ENCODE measurements around the gene TNFRSF12A. TPM values are rescaled to one million over a fixed set of nuclear protein-coding genes. Genes with fewer than 3 reads are reported as not detected.

TNFRSF12A gene
- total and polyA plus RNA-seq, 2 of the 13 experiments (the other 11 are each of a cell fraction or from before 2014, with no cell fraction given), result 61.9 to 66.0 TPM

DNA sequence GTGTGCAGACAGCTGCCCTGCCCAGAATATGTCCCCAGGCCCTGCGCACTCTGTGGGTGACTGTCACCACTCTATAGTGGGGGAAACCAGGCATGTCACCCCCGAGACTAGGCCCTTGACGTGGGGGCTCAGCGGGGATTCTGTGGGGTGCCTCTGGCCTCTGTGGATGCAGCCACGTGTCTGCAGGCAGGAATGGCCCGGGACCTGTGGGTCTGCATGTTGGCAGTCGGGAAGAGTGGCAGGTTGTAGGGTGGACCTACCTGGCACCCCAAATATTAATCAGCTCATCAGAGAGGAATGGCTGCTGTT is 46.2 kb downstream of the TNFRSF12A start (continued):
- TF ChIP-seq HDAC2 (CRISPR knock-in tag; IDR thresholded peaks at IDR 0.05) (no peak), WIZ (CRISPR knock-in tag; IDR thresholded peaks at IDR 0.05) (no peak), ZNF274 (CRISPR knock-in tag; IDR thresholded peaks at IDR 0.05) (peak; percentile 22; the same call in 1 of the 2 replicates), ZNF607 (CRISPR knock-in tag; IDR thresholded peaks at IDR 0.05; ENCODE audit: borderline replicate concordance) (0 out of 2 replicates have a peak, but pooled peaks have one; percentile 37), RBFOX2 (IDR thresholded peaks at IDR 0.05; ENCODE audit: low read depth, low read length) (peak; percentile 36; the same call in 1 of the 2 replicates), NCOR1 (IDR thresholded peaks at IDR 0.05; ENCODE audit: borderline replicate concordance, low read length) (no peak), ZSCAN30 (CRISPR knock-in tag; IDR thresholded peaks at IDR 0.05) (no peak), EED (CRISPR knock-in tag; IDR thresholded peaks at IDR 0.05) (0 out of 2 replicates have a peak, but pooled peaks have one; percentile 35)
- TF ChIP-seq, protein P1, sequence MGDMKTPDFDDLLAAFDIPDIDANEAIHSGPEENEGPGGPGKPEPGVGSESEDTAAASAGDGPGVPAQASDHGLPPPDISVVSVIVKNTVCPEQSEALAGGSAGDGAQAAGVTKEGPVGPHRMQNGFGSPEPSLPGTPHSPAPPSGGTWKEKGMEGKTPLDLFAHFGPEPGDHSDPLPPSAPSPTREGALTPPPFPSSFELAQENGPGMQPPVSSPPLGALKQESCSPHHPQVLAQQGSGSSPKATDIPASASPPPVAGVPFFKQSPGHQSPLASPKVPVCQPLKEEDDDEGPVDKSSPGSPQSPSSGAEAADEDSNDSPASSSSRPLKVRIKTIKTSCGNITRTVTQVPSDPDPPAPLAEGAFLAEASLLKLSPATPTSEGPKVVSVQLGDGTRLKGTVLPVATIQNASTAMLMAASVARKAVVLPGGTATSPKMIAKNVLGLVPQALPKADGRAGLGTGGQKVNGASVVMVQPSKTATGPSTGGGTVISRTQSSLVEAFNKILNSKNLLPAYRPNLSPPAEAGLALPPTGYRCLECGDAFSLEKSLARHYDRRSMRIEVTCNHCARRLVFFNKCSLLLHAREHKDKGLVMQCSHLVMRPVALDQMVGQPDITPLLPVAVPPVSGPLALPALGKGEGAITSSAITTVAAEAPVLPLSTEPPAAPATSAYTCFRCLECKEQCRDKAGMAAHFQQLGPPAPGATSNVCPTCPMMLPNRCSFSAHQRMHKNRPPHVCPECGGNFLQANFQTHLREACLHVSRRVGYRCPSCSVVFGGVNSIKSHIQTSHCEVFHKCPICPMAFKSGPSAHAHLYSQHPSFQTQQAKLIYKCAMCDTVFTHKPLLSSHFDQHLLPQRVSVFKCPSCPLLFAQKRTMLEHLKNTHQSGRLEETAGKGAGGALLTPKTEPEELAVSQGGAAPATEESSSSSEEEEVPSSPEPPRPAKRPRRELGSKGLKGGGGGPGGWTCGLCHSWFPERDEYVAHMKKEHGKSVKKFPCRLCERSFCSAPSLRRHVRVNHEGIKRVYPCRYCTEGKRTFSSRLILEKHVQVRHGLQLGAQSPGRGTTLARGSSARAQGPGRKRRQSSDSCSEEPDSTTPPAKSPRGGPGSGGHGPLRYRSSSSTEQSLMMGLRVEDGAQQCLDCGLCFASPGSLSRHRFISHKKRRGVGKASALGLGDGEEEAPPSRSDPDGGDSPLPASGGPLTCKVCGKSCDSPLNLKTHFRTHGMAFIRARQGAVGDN (CRISPR knock-in tag; IDR thresholded peaks at IDR 0.05), result peak; percentile 62

- FAIRE-seq (no peak), DNase-seq (ENCODE audit: low spot score) (no peak), ATAC-seq (no peak)
- in situ Hi-C loops (cut with HindIII; ENCODE audit: extremely low pct_ligation_motif_present, low pct_unique_long_range_greater_than_20kb) (no loop called here), intact Hi-C loops (cut with micrococcal nuclease; ENCODE audit: unreplicated experiment) (no loop called here)
- Histone ChIP-seq H3K9ac (ENCODE audit: insufficient read depth, low read depth, low read length) (no peak overlapping the region), H2AFZ (ENCODE audit: low read length) (no peak overlapping the region), H3K27me3 (ENCODE audit: control insufficient read depth in 1 of 2, insufficient read depth in 2 of 2, low read length in 2 of 2) (peaks cover 0 to 4% of the 10 kb centered on the region in 2 experiments; a peak in 3 of 5 replicates), H3K27ac (ENCODE audit: extremely low read length, insufficient read depth, low read length) (no peak overlapping the region), H3K4me2 (ENCODE audit: low read depth, low read length) (no peak overlapping the region), H3K36me3 (replicated peaks in 1 of 2; ENCODE audit: control insufficient read depth in 1 of 2, insufficient read depth in 2 of 2, low read length in 2 of 2) (peaks cover 9 to 16% of the 10 kb centered on the region in 2 experiments; a peak in 2 of 5 replicates), H3K4me3 (replicated peaks in 1 of 3; ENCODE audit: insufficient read depth in 1 of 3, low read depth in 2 of 3, low read length in 3 of 3) (no peak overlapping the region), H3K4me1 (ENCODE audit: insufficient read depth, low read length) (peaks cover 30% of the 10 kb centered on the region), H3K79me2 (ENCODE audit: insufficient read depth, low read length) (peaks cover 17% of the 10 kb centered on the region), H3K9me3 (ENCODE audit: low read length) (no peaks in the 10 kb centered on the region), H4K20me1 (ENCODE audit: insufficient read depth, low read length) (no peaks in the 10 kb centered on the region)
- CTCF ChIA-PET (ENCODE audit: low intra/inter-chr PET ratio, low total read pairs), result no interaction called here
- BruUV-seq (replicated peaks), result no TSS peak
- 100% methylated on average over 3 of the region's 4 CpGs for whole genome bisulfite sequencing (ENCODE audit: low lambda C conversion rate)
- POLR2A ChIA-PET, result interaction anchor here (4.4 kb wide), 1 partner anchor 9 kb away, joined by 30 read pairs; no protein-coding TSS in a partner anchor
- TF ChIP-seq MAFK (conservative IDR thresholded peaks at IDR 0.05 in 1 of 2, IDR thresholded peaks at IDR 0.05 in 1 of 2; ENCODE audit: low read length in 2 of 2) (no peak), TAF15 (IDR thresholded peaks at IDR 0.05; ENCODE audit: low read depth, low read length, poor library complexity, severe bottlenecking) (no peak), KDM5B (CRISPR knock-in tag; IDR thresholded peaks at IDR 0.05; ENCODE audit: borderline replicate concordance) (no peak), FOXA3 (CRISPR knock-in tag; IDR thresholded peaks at IDR 0.05) (no peak), SAFB2 (CRISPR knock-in tag; IDR thresholded peaks at IDR 0.05; ENCODE audit: borderline replicate concordance, low read depth) (no peak), KLF11 (CRISPR knock-in tag; IDR thresholded peaks at IDR 0.05) (no peak), NR2F6 (IDR thresholded peaks at IDR 0.05) (no peak), NR2F6 (CRISPR knock-in tag; IDR thresholded peaks at IDR 0.05) (no peak), ZNF3 (CRISPR knock-in tag; IDR thresholded peaks at IDR 0.05) (no peak), RBFOX2 (IDR thresholded peaks at IDR 0.05; ENCODE audit: low read depth, low read length) (no peak)
- TF ChIP-seq, protein P2, sequence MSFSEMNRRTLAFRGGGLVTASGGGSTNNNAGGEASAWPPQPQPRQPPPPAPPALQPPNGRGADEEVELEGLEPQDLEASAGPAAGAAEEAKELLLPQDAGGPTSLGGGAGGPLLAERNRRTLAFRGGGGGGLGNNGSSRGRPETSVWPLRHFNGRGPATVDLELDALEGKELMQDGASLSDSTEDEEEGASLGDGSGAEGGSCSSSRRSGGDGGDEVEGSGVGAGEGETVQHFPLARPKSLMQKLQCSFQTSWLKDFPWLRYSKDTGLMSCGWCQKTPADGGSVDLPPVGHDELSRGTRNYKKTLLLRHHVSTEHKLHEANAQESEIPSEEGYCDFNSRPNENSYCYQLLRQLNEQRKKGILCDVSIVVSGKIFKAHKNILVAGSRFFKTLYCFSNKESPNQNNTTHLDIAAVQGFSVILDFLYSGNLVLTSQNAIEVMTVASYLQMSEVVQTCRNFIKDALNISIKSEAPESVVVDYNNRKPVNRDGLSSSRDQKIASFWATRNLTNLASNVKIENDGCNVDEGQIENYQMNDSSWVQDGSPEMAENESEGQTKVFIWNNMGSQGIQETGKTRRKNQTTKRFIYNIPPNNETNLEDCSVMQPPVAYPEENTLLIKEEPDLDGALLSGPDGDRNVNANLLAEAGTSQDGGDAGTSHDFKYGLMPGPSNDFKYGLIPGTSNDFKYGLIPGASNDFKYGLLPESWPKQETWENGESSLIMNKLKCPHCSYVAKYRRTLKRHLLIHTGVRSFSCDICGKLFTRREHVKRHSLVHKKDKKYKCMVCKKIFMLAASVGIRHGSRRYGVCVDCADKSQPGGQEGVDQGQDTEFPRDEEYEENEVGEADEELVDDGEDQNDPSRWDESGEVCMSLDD (CRISPR knock-in tag; IDR thresholded peaks at IDR 0.05; ENCODE audit: borderline replicate concordance), result no peak
Measured at GRCh38 chr16:3068487-3068886, 48.3 kb downstream of the TNFRSF12A start.

All from HepG2 (cell line).